ENCODE results near the gene KCND2.

GRCh38 chr7:120412139-120413050 is 139.4 kb downstream of the KCND2 start:
- no peak for TF ChIP-seq CTCF (IDR thresholded peaks at IDR 0.05; ENCODE audit: borderline replicate concordance, extremely low read depth, low read length, poor library complexity, severe bottlenecking)
- no peak for TF ChIP-seq EZH2 (IDR thresholded peaks at IDR 0.05; ENCODE audit: borderline replicate concordance, low read depth, low read length, severe bottlenecking)

Measured in DND-41 (cell line).